Erythroblast (primary cell): ENCODE results near the gene ZGLP1.

Source experiments
- GATA1 ChIP-seq: IDR thresholded peaks from 2 replicates; pipeline ENCODE4 v1.6.1; 2011; ENCODE audit warnings: low read depth, mild to moderate bottlenecking, control low read depth, low read length, moderate library complexity
- POLR2A ChIP-seq: IDR thresholded peaks from 2 replicates; pipeline ENCODE4 v1.6.1; 2011; ENCODE audit warnings: mild to moderate bottlenecking, low read length

- TF ChIP-seq GATA1: no peak
- no peak for TF ChIP-seq POLR2A
These were observed 25.3 kb downstream of the ZGLP1 start for GRCh38 chr19:10284065-10284959.
